ENCODE results near the gene PKNOX2. TPM values are rescaled to one million over a fixed set of nuclear protein-coding genes. Genes with fewer than 3 reads are reported as not detected.

Gene PKNOX2
- total RNA-seq, 1 experiment from 2014 or later: not detected

DNA sequence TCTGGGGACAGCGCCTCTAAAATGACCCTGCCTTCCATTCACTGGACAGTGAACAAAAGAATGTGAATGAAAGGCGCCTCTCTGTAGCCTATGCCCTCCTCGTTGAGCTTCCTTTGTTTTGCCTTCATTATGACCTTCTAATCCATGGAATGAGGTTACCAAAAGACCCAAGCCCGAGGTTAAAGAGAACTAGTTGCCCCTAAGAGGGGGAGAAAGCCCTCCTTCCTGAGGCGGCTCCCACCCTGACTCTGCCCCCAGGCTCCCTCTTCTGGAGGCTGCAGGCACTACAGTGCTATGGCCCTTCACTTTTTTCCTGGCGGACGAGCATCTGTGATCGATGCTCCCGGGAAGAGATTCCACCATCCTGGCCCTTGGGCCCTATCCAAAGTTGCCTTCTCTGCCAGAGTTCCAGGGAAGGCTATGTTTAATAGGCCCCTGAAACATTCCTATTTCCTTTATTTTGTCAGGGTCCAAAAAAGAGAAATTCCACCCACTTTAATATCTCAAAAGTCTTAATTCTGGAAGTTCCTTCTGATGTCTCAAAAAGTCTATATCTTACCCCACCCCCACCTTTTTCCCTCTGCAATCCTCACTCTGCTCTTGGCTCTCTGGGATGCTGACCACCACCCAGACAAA lies 184.2 kb downstream of the PKNOX2 start:
- BruUV-seq (replicated peaks): no TSS peak
- Mint-ChIP-seq H3K4me3 (ENCODE audit: low read depth, unreplicated experiment) (no peak overlapping the region), H3K4me1 (ENCODE audit: low read depth, unreplicated experiment) (no peaks in the 10 kb centered on the region), H3K27me3 (ENCODE audit: unreplicated experiment) (peaks cover 87% of the 10 kb centered on the region), H3K36me3 (ENCODE audit: insufficient read depth, unreplicated experiment) (peaks cover 4% of the 10 kb centered on the region), H3K9me3 (ENCODE audit: low read depth, unreplicated experiment) (no peaks in the 10 kb centered on the region), H3K27ac (ENCODE audit: unreplicated experiment) (no peak overlapping the region)
- DNase-seq: peak; percentile 60
- intact Hi-C loops (cut with micrococcal nuclease; ENCODE audit: unreplicated experiment): loop anchor here (5.0 to 10.0 kb wide), 3 partner anchors 186 to 386 kb away; partner anchors contain the start of gene PKNOX2
- TF ChIP-seq, protein P1, sequence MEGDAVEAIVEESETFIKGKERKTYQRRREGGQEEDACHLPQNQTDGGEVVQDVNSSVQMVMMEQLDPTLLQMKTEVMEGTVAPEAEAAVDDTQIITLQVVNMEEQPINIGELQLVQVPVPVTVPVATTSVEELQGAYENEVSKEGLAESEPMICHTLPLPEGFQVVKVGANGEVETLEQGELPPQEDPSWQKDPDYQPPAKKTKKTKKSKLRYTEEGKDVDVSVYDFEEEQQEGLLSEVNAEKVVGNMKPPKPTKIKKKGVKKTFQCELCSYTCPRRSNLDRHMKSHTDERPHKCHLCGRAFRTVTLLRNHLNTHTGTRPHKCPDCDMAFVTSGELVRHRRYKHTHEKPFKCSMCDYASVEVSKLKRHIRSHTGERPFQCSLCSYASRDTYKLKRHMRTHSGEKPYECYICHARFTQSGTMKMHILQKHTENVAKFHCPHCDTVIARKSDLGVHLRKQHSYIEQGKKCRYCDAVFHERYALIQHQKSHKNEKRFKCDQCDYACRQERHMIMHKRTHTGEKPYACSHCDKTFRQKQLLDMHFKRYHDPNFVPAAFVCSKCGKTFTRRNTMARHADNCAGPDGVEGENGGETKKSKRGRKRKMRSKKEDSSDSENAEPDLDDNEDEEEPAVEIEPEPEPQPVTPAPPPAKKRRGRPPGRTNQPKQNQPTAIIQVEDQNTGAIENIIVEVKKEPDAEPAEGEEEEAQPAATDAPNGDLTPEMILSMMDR (IDR thresholded peaks at IDR 0.05; ENCODE audit: unreplicated experiment): peak; percentile 77
- CTCF ChIA-PET: no interaction called here

DNA sequence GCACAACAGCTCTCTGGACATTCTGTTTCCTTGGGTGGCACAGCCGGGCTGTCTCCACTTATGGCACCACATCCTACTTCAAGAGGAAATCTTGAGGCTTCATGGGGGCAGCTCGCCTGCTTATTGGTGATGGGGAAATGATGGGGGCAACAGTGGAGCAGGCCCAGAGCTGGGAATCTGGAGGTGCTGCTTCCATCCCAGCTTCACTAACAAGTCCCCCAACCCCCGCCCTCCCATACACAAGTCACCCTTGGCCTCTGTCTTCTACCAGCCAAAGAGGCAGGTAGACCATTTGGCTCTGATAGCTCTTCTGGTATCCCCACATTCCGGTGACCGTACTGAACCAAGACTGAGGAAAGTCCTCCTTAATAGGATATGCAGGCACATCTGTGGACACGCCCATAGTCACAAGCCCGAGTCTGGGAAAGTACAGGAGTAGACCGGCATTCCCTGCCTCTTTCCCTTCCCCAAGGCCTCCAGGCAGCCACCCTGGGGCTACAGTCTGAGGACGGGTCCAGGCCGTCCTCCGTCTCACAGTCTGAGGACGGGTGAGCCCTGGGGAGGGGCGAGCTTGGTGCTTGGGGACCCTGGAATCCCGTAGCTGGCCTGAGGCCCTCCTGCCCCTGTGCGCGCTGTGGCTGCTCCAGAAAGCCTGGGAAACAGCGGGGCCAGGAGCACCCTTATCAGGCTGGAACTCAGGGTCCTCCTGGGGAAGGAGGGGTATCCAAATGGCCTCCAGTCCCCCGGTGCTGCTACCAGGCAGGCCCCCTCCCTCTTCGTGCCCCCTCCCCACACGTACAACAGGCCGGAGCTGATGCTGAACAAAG lies 185.9 kb downstream of the PKNOX2 start:
- Mint-ChIP-seq H3K4me1 (ENCODE audit: low read depth, unreplicated experiment) (no peaks in the 10 kb centered on the region), H3K4me3 (ENCODE audit: low read depth, unreplicated experiment) (no peak overlapping the region), H3K36me3 (ENCODE audit: insufficient read depth, unreplicated experiment) (peaks cover 4% of the 10 kb centered on the region), H3K9me3 (ENCODE audit: low read depth, unreplicated experiment) (no peaks in the 10 kb centered on the region), H3K27ac (ENCODE audit: unreplicated experiment) (no peak overlapping the region), H3K27me3 (ENCODE audit: unreplicated experiment) (peaks cover 86% of the 10 kb centered on the region)
- TF ChIP-seq, protein P1 (IDR thresholded peaks at IDR 0.05; ENCODE audit: unreplicated experiment): no peak
- CTCF ChIA-PET: no interaction called here
- intact Hi-C loops (cut with micrococcal nuclease; ENCODE audit: unreplicated experiment): no loop called here
- DNase-seq: no peak
- no TSS peak for BruUV-seq (replicated peaks)

DNA sequence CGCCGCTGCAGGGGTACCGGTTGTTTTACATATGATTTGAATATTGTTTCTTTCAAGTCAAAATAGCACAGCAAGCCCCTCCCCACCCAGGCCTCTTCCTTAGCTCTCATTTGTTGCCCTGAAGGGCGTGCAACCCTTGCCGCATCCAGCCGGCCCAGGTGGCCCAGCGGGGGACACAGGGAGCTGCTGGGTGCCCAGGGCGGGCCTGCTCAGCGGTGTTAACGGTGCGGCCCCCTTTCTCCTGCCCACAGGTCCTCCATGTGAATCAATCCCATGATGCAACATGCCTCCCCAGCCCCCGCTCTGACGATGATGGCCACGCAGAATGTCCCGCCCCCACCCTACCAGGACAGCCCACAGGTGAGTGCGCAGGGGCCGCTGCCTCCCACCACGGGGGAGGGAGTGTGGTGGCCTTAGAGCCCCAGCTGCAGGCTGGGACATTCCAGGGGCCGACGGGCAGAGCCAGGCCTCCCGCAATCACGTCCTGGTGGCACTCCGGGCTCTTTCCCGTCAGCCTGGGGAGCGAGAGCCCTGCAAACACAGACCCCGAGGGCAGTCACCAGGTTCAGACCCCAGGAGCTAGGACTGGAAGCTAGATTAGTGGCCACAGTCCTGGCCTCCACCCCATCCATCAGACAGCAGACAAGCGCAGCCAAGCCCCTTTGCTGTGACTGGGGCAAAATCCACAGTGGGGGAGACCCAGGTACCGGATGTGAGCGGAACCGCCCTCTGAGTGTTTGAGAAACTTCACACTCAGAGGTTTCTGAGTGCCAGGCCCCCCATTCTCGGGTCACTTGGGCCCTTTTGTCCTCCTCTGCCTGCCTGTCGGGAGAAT lies 186.7 kb downstream of the PKNOX2 start:
- no peak for DNase-seq
- Mint-ChIP-seq H3K9me3 (ENCODE audit: low read depth, unreplicated experiment) (no peaks in the 10 kb centered on the region), H3K27me3 (ENCODE audit: unreplicated experiment) (peaks cover 86% of the 10 kb centered on the region), H3K27ac (ENCODE audit: unreplicated experiment) (no peak overlapping the region), H3K4me3 (ENCODE audit: low read depth, unreplicated experiment) (no peak overlapping the region), H3K36me3 (ENCODE audit: insufficient read depth, unreplicated experiment) (peaks cover 4% of the 10 kb centered on the region), H3K4me1 (ENCODE audit: low read depth, unreplicated experiment) (no peaks in the 10 kb centered on the region)
- intact Hi-C loops (cut with micrococcal nuclease; ENCODE audit: unreplicated experiment): no loop called here
- TF ChIP-seq, protein P1 (IDR thresholded peaks at IDR 0.05; ENCODE audit: unreplicated experiment): no peak
- BruUV-seq (replicated peaks): no TSS peak
- CTCF ChIA-PET: no interaction called here

DNA sequence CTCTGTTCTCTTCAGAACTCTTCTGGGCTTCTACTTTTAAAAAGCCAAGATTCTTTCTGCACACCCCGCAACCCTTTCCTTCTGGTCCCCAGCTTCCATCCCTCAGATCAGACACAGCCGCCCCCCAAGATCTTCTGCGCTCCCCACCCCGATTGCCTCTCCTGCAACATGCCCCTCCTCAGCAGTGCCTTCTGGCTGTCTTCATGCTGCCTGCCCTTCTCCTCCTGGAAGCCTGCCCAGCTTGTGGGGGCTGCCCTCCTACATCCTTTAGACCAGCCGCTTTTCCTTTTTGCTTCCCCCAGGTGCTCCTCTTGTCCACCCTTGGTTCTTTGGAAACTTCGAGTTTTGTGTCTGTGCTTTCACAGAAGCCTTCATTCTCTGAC lies 187.3 kb downstream of the PKNOX2 start:
- CTCF ChIA-PET: no interaction called here
- Mint-ChIP-seq H3K27ac (ENCODE audit: unreplicated experiment) (no peak overlapping the region), H3K4me1 (ENCODE audit: low read depth, unreplicated experiment) (no peaks in the 10 kb centered on the region)

More for the DNA sequence above, 187.3 kb downstream of the PKNOX2 start:
- TF ChIP-seq, protein P1 (IDR thresholded peaks at IDR 0.05; ENCODE audit: unreplicated experiment): no peak
- no TSS peak for BruUV-seq (replicated peaks)
- peaks cover 86% of the 10 kb centered on the region for H3K27me3 Mint-ChIP-seq (ENCODE audit: unreplicated experiment)
- DNase-seq: no peak
- peaks cover 4% of the 10 kb centered on the region for H3K36me3 Mint-ChIP-seq (ENCODE audit: insufficient read depth, unreplicated experiment)
- intact Hi-C loops (cut with micrococcal nuclease; ENCODE audit: unreplicated experiment): no loop called here
- H3K4me3 Mint-ChIP-seq (ENCODE audit: low read depth, unreplicated experiment): no peak overlapping the region
- H3K9me3 Mint-ChIP-seq (ENCODE audit: low read depth, unreplicated experiment): no peaks in the 10 kb centered on the region
